Lower lobe of right lung (tissue), 2 donors: ENCODE results near the gene CHMP3. TPM values are rescaled to one million over a fixed set of nuclear protein-coding genes. Genes with fewer than 3 reads are reported as not detected.
"Not testable (repeated sequence)": the region's sequence is repeated elsewhere in the genome, so short reads cannot be mapped to it uniquely, and the experiment has no call there.

Experiments used
- ATAC-seq, 2 donors: fragments of 200-7000 bp; cut with Tn5 transposase; one replicate each; pipeline ENCODE4 v1.9.1; 2020 to 2022; ENCODE audit warnings: mild to moderate bottlenecking in 2 of 2, moderate library complexity in 2 of 2
- DNase-seq: peaks from one replicate; pipeline ENCODE4 v3.0.0-alpha.2; 2020
- H3K27ac ChIP-seq: fragments of 200-600 bp; one replicate; pipeline ENCODE4 v1.8.0; 2022
- H3K27me3 ChIP-seq: fragments of 200-600 bp; one replicate; pipeline ENCODE4 v1.8.0; 2022; ENCODE audit warnings: low read depth
- H3K36me3 ChIP-seq: fragments of 200-600 bp; one replicate; pipeline ENCODE4 v1.8.0; 2022; ENCODE audit warnings: mild to moderate bottlenecking
- H3K4me1 ChIP-seq: fragments of 200-600 bp; one replicate; pipeline ENCODE4 v1.8.0; 2022
- H3K4me3 ChIP-seq: fragments of 200-600 bp; one replicate; pipeline ENCODE4 v1.8.0; 2022; ENCODE audit warnings: mild to moderate bottlenecking
- H3K9me3 ChIP-seq: fragments of 200-600 bp; one replicate; pipeline ENCODE4 v1.8.0; 2022
- intact Hi-C: fragments of 100-400 bp; cut with DNase I; formaldehyde crosslinking; loops from one replicate; pipeline ENCODE4 v1.11.0; 2022
- total RNA-seq: library from RNA; stranded (reverse); fragmentation: NEBNext Ultra II Directional; extraction: Animal tissue kit (Norgen Biotek cat#: 25700); gene quantifications from one replicate; pipeline ENCODE4 v1.2.1, GENCODE V29; 2021
- TF ChIP-seq, protein P1 (sequence below): fragments of 200-600 bp; IDR thresholded peaks from one replicate; pipeline ENCODE4 v1.8.0; 2022; ENCODE audit warnings: antibody characterized with exemption, mild to moderate bottlenecking
- donor health status: DM: no; HTN: yes; CAD: no; lungs with severe emphysema.

CHMP3 gene
- total RNA-seq, 1 donor from 2014 or later, result 140 TPM

DNA sequence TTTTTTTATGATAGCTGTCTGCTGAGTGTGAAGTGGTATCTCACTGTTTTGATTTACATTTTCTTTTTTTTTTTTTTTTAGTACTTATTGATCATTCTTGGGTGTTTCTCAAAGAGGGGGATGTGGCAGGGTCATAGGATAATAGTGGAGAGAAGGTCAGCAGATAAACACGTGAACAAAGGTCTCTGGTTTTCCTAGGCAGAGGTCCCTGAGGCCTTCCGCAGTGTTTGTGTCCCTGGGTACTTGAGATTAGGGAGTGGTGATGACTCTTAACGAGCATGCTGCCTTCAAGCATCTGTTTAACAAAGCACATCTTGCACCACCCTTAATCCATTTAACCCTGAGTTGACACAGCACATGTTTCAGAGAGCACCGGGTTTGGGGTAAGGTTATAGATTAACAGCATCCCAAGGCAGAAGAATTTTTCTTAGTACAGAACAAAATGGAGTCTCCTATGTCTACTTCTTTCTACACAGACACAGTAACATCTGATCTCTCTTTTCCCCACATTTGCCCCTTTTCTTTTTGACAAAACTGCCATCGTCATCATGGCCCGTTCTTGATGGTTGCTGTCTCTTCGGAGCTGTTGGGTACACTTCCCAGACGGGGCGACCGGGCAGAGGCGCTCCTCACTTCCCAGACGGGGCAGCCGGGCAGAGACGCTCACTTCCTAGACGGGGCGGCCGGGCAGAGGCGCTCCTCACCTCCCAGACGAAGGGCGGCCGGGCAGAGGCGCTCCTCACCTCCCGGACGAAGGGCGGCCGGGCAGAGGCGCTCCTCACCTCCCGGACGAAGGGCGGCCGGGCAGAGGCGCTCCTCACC is 18.8 kb downstream of the CHMP3 start:
- H3K9me3 ChIP-seq, intact Hi-C loops, H3K27ac ChIP-seq, ATAC-seq, H3K36me3 ChIP-seq, DNase-seq, H3K4me3 ChIP-seq, H3K27me3 ChIP-seq: not testable (repeated sequence)
- peaks cover 16% of the 10 kb centered on the region for H3K4me1 ChIP-seq

- H3K9me3 ChIP-seq, result no peaks in the 10 kb centered on the region
- no peaks in the 10 kb centered on the region for H3K36me3 ChIP-seq
- TF ChIP-seq, protein P1, sequence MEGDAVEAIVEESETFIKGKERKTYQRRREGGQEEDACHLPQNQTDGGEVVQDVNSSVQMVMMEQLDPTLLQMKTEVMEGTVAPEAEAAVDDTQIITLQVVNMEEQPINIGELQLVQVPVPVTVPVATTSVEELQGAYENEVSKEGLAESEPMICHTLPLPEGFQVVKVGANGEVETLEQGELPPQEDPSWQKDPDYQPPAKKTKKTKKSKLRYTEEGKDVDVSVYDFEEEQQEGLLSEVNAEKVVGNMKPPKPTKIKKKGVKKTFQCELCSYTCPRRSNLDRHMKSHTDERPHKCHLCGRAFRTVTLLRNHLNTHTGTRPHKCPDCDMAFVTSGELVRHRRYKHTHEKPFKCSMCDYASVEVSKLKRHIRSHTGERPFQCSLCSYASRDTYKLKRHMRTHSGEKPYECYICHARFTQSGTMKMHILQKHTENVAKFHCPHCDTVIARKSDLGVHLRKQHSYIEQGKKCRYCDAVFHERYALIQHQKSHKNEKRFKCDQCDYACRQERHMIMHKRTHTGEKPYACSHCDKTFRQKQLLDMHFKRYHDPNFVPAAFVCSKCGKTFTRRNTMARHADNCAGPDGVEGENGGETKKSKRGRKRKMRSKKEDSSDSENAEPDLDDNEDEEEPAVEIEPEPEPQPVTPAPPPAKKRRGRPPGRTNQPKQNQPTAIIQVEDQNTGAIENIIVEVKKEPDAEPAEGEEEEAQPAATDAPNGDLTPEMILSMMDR, result no peak
- H3K27ac ChIP-seq, result no peak overlapping the region
- no peak overlapping the region for H3K4me3 ChIP-seq
- H3K27me3 ChIP-seq, result no peaks in the 10 kb centered on the region
- intact Hi-C loops, result no loop called here
- peaks cover 16% of the 10 kb centered on the region for H3K4me1 ChIP-seq
- DNase-seq (no peak), ATAC-seq (no peak)
These were observed 19.4 kb downstream of the CHMP3 start for GRCh38 chr2:86543793-86544192.

- TF ChIP-seq, protein P1, result no peak
- Histone ChIP-seq H3K27ac (no peak overlapping the region), H3K4me3 (no peak overlapping the region), H3K27me3 (no peaks in the 10 kb centered on the region), H3K36me3 (no peaks in the 10 kb centered on the region), H3K4me1 (peaks cover 16% of the 10 kb centered on the region), H3K9me3 (no peaks in the 10 kb centered on the region)
- DNase-seq (no peak), ATAC-seq (no peak)
- intact Hi-C loops, result no loop called here
These were observed 19.9 kb downstream of the CHMP3 start for GRCh38 chr2:86543335-86543734.

DNA sequence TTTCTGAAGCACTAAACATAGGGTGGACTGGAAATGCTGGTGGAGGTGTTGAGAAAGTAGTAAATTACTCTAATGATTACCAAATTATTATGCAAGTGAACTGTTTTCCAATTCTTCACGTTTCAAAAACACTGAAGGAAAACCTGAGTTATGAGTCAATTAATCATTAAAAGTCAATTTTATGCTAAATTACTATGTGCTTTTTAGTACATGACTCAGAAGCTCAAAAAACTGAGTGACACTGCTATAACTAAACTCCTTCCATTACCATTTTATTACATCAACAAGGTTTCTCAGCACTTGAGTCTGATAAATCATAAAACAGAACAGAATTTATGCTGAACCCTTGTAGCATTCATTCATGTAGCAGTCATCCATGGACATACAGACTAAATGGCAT is 20.4 kb downstream of the CHMP3 start:
- DNase-seq, result no peak
- H3K27me3 ChIP-seq, result no peaks in the 10 kb centered on the region
- no peak overlapping the region for H3K4me3 ChIP-seq
- H3K27ac ChIP-seq, result no peak overlapping the region
- ATAC-seq, result no peak
- intact Hi-C loops, result no loop called here
- H3K36me3 ChIP-seq, result no peaks in the 10 kb centered on the region
- no peaks in the 10 kb centered on the region for H3K9me3 ChIP-seq
- peaks cover 16% of the 10 kb centered on the region for H3K4me1 ChIP-seq
- TF ChIP-seq, protein P1, result no peak

DNA sequence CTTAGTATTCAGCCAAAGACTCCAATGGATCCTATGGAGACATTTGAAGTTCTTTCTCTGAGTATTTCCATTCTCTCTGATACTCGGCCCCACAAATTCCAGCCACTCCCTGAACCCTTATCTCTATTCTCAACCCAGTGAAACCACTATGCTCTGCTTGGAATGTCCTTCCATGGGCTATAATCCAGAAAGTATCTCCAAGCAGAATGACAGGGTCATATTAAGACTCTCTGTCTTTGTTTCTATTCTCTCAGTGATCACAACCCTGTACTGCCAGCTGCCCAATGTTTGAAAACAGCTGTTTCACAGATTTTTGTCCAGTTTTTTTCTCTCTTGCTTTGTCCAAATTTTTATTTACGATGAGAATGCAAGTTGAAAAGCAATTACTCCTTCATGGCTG is 21.9 kb downstream of the CHMP3 start:
- DNase-seq (no peak), ATAC-seq (peak; percentile 61 to 77)
- TF ChIP-seq, protein P1, result no peak
- H3K36me3 ChIP-seq, result no peaks in the 10 kb centered on the region
- H3K4me3 ChIP-seq, result no peak overlapping the region
- intact Hi-C loops, result no loop called here
- H3K27me3 ChIP-seq, result no peaks in the 10 kb centered on the region
- H3K9me3 ChIP-seq, result no peaks in the 10 kb centered on the region
- peak overlapping the region; percentile 46 for H3K27ac ChIP-seq
- peaks cover 16% of the 10 kb centered on the region for H3K4me1 ChIP-seq

DNA sequence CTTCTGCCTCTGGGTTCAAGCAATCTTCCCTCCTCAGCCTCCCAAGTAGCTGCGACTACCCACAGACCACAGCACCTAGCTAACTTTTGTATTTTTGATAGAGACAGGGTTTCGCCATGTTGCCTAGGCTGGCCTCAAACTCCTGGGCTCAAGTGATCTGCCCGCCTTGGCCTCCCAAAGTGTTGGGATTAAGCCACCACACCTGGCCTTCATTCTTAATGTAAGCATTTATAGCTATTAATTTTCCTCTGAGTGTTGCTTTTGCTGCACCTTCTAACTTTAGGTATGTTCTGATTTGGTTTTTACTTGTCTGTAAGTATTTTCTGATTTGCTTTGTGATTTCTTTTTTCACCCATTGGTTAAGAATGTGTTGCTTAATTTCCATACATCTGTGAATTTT is 29.7 kb downstream of the CHMP3 start:
- intact Hi-C loops, result no loop called here
- no peak overlapping the region for H3K4me3 ChIP-seq
- no peak for ATAC-seq
- no peak for DNase-seq
- TF ChIP-seq, protein P1, result no peak
- no peak overlapping the region for H3K27ac ChIP-seq
- no peaks in the 10 kb centered on the region for H3K27me3 ChIP-seq
- H3K36me3 ChIP-seq, result peaks cover 7% of the 10 kb centered on the region
- peaks cover 3% of the 10 kb centered on the region for H3K9me3 ChIP-seq
- no peaks in the 10 kb centered on the region for H3K4me1 ChIP-seq
